TTC549 (cell line): ENCODE measurements around the gene RMC1.
"Not testable (repeated sequence)": the region's sequence is repeated elsewhere in the genome, so short reads cannot be mapped to it uniquely, and the experiment has no call there.

Source experiments
- FAIRE-seq: peaks from 2 replicates; lab custom pipeline; 2012; peaks lifted over from hg19 to GRCh38; lab: Jason Lieb, UNC

The RMC1 gene

GRCh38 chr18:23563377-23564043 lies 60.2 kb downstream of the RMC1 start:
- no peak for FAIRE-seq

GRCh38 chr18:23565916-23566547 lies 62.7 kb downstream of the RMC1 start:
- no peak for FAIRE-seq

- no peak for FAIRE-seq
These were observed 64.4 kb downstream of the RMC1 start for GRCh38 chr18:23567671-23568070.

- FAIRE-seq = no peak
These were observed 65.2 kb downstream of the RMC1 start for GRCh38 chr18:23568281-23569138.

- FAIRE-seq = no peak
These were observed 66.2 kb downstream of the RMC1 start for GRCh38 chr18:23569299-23570063.

GRCh38 chr18:23570912-23571504 lies 67.7 kb downstream of the RMC1 start:
- no peak for FAIRE-seq

- no peak for FAIRE-seq
These were observed 68.7 kb downstream of the RMC1 start for GRCh38 chr18:23572012-23572411.

- FAIRE-seq = no peak
These were observed 69.3 kb downstream of the RMC1 start for GRCh38 chr18:23572570-23572969.

- FAIRE-seq = no peak
These were observed 69.7 kb downstream of the RMC1 start for GRCh38 chr18:23573020-23573419.

GRCh38 chr18:23573626-23574431 lies 70.5 kb downstream of the RMC1 start:
- FAIRE-seq = no peak

GRCh38 chr18:23574611-23575308 lies 71.4 kb downstream of the RMC1 start:
- FAIRE-seq = no peak

- no peak for FAIRE-seq
These were observed 72.0 kb downstream of the RMC1 start for GRCh38 chr18:23575309-23575651.

- not testable (repeated sequence) for FAIRE-seq
These were observed 74.2 kb downstream of the RMC1 start for GRCh38 chr18:23577521-23577920.

GRCh38 chr18:23578067-23578701 lies 74.9 kb downstream of the RMC1 start:
- FAIRE-seq = no peak

GRCh38 chr18:23578891-23579653 lies 75.8 kb downstream of the RMC1 start:
- no peak for FAIRE-seq

GRCh38 chr18:23580677-23581367 lies 77.5 kb downstream of the RMC1 start:
- no peak for FAIRE-seq
